ENCODE measurements around the gene AVEN. TPM values are rescaled to one million over a fixed set of nuclear protein-coding genes. Genes with fewer than 3 reads are reported as not detected.

Gene AVEN
- total RNA-seq, 2 donors from 2014 or later = 18.9 to 20.7 TPM

GRCh38 chr15:33872416-33873106 lies 166.4 kb downstream of the AVEN start:
- Histone ChIP-seq H3K36me3 (ENCODE audit: control insufficient read depth, insufficient read depth, low read length) (no peaks in the 10 kb centered on the region), H3K9ac (ENCODE audit: extremely low read depth, low read length, poor library complexity, severe bottlenecking) (no peak overlapping the region)
- H3K27ac Mint-ChIP-seq = no peak overlapping the region

DNA sequence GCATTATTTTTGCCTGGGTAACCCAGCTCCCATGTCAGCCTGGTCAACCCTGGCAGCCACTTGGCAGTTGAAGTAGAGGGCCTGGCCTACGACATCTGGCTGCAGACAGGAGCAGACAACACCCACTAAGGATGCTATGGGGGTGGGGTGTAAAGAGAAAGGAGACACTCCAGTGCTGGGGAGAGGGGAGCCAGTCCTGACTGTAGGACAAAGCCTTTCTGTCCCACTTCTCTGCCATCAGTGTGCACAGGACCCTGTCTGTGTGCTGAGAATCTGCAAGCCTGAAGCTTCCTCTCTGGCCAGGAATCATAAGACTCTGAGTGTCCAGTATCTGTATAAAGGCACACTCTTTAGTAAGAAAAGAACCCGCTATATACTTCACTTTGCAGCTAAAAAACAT lies 167.0 kb downstream of the AVEN start:
- Mint-ChIP-seq H3K27me3 (ENCODE audit: insufficient read depth) (no peaks in the 10 kb centered on the region), H3K4me3 (no peak overlapping the region), H3K27ac (no peak overlapping the region), H3K36me3 (ENCODE audit: low read depth) (peaks cover 4% of the 10 kb centered on the region), H3K9me3 (no peaks in the 10 kb centered on the region), H3K4me1 (peaks cover 39% of the 10 kb centered on the region)
- H3K9ac ChIP-seq (ENCODE audit: extremely low read depth, low read length, poor library complexity, severe bottlenecking) = no peak overlapping the region
- no peak overlapping the region for H3K27ac ChIP-seq (ENCODE audit: low read depth, low read length)
- no peak overlapping the region for H3K4me3 ChIP-seq (ENCODE audit: low read length)
- peaks cover 3% of the 10 kb centered on the region for H3K4me1 ChIP-seq (ENCODE audit: control insufficient read depth, insufficient read depth, low read length)
- TF ChIP-seq, protein P1, sequence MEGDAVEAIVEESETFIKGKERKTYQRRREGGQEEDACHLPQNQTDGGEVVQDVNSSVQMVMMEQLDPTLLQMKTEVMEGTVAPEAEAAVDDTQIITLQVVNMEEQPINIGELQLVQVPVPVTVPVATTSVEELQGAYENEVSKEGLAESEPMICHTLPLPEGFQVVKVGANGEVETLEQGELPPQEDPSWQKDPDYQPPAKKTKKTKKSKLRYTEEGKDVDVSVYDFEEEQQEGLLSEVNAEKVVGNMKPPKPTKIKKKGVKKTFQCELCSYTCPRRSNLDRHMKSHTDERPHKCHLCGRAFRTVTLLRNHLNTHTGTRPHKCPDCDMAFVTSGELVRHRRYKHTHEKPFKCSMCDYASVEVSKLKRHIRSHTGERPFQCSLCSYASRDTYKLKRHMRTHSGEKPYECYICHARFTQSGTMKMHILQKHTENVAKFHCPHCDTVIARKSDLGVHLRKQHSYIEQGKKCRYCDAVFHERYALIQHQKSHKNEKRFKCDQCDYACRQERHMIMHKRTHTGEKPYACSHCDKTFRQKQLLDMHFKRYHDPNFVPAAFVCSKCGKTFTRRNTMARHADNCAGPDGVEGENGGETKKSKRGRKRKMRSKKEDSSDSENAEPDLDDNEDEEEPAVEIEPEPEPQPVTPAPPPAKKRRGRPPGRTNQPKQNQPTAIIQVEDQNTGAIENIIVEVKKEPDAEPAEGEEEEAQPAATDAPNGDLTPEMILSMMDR (conservative IDR thresholded peaks at IDR 0.05) = no peak
- no peak for DNase-seq
- no peaks in the 10 kb centered on the region for H3K9me3 ChIP-seq (ENCODE audit: control insufficient read depth, low read length)
- WGBS, 2 experiments (ENCODE audit: insufficient coverage in 1 of 2, insufficient read length in 1 of 2) = 80 to 83% methylated on average over 1 to 2 of the region's 2 CpGs
- H3K36me3 ChIP-seq (ENCODE audit: control insufficient read depth, insufficient read depth, low read length) = peaks cover 3% of the 10 kb centered on the region
- no peaks in the 10 kb centered on the region for H3K27me3 ChIP-seq (ENCODE audit: control insufficient read depth, insufficient read depth, low read length, poor library complexity, severe bottlenecking)

More at GRCh38 chr15:33872416-33873106, 166.4 kb downstream of the AVEN start:
- Mint-ChIP-seq H3K27me3 (ENCODE audit: insufficient read depth) (no peaks in the 10 kb centered on the region), H3K4me1 (peaks cover 43% of the 10 kb centered on the region), H3K36me3 (ENCODE audit: low read depth) (no peaks in the 10 kb centered on the region), H3K4me3 (no peak overlapping the region), H3K9me3 (no peaks in the 10 kb centered on the region)
- no peak overlapping the region for H3K4me3 ChIP-seq (ENCODE audit: low read length)
- TF ChIP-seq, protein P1 (conservative IDR thresholded peaks at IDR 0.05) = no peak
- no peak for DNase-seq
- H3K27me3 ChIP-seq (ENCODE audit: control insufficient read depth, insufficient read depth, low read length, poor library complexity, severe bottlenecking) = no peaks in the 10 kb centered on the region
- 87 to 92% methylated on average over 11 to 13 of the region's 13 CpGs for WGBS, 2 experiments (ENCODE audit: insufficient coverage in 1 of 2, insufficient read length in 1 of 2)
- H3K4me1 ChIP-seq (ENCODE audit: control insufficient read depth, insufficient read depth, low read length) = peaks cover 3% of the 10 kb centered on the region
- no peak overlapping the region for H3K27ac ChIP-seq (ENCODE audit: low read depth, low read length)
- no peaks in the 10 kb centered on the region for H3K9me3 ChIP-seq (ENCODE audit: control insufficient read depth, low read length)

GRCh38 chr15:33866101-33866737 lies 172.8 kb downstream of the AVEN start:
- Histone ChIP-seq H3K4me3 (ENCODE audit: low read length) (no peak overlapping the region), H3K27me3 (ENCODE audit: control insufficient read depth, insufficient read depth, low read length, poor library complexity, severe bottlenecking) (no peaks in the 10 kb centered on the region), H3K9me3 (ENCODE audit: control insufficient read depth, low read length) (no peaks in the 10 kb centered on the region), H3K4me1 (ENCODE audit: control insufficient read depth, insufficient read depth, low read length) (peaks cover 5% of the 10 kb centered on the region), H3K9ac (ENCODE audit: extremely low read depth, low read length, poor library complexity, severe bottlenecking) (no peak overlapping the region), H3K36me3 (ENCODE audit: control insufficient read depth, insufficient read depth, low read length) (peaks cover 35% of the 10 kb centered on the region), H3K27ac (ENCODE audit: low read depth, low read length) (no peak overlapping the region)
- TF ChIP-seq, protein P1 (conservative IDR thresholded peaks at IDR 0.05) = no peak
- 80 to 95% methylated on average over 2 to 3 of the region's 3 CpGs for WGBS, 2 experiments (ENCODE audit: insufficient coverage in 1 of 2, insufficient read length in 1 of 2)
- Mint-ChIP-seq H3K36me3 (ENCODE audit: low read depth) (peaks cover 8% of the 10 kb centered on the region), H3K27ac (no peak overlapping the region), H3K27me3 (ENCODE audit: insufficient read depth) (no peaks in the 10 kb centered on the region), H3K9me3 (no peaks in the 10 kb centered on the region), H3K4me3 (no peak overlapping the region), H3K4me1 (peaks cover 26% of the 10 kb centered on the region)
- no peak for DNase-seq

Data from endodermal cell (in vitro differentiated cells).